ENCODE results near the gene ICAM1.
"Not testable (repeated sequence)": the region's sequence is repeated elsewhere in the genome, so short reads cannot be mapped to it uniquely, and the experiment has no call there.

Gene ICAM1

GRCh38 chr19:10274589-10274988, 3.7 kb downstream of the ICAM1 start:
- no peak for DNase-seq

- no peak for DNase-seq
These were observed 7.1 kb downstream of the ICAM1 start for GRCh38 chr19:10277795-10278589.

GRCh38 chr19:10278935-10279334, 8.0 kb downstream of the ICAM1 start:
- no peak for DNase-seq

- DNase-seq = no peak
These were observed 9.0 kb downstream of the ICAM1 start for GRCh38 chr19:10279737-10280442.

- DNase-seq = not testable (repeated sequence)
These were observed 11.1 kb downstream of the ICAM1 start for GRCh38 chr19:10282043-10282442.

- DNase-seq = no peak
These were observed 12.6 kb downstream of the ICAM1 start for GRCh38 chr19:10283301-10284064.

GRCh38 chr19:10284065-10284959, 13.4 kb downstream of the ICAM1 start:
- DNase-seq = no peak

- no peak for DNase-seq
These were observed 14.0 kb downstream of the ICAM1 start for GRCh38 chr19:10284960-10285278.

- no peak for DNase-seq
These were observed 14.5 kb downstream of the ICAM1 start for GRCh38 chr19:10285393-10285792.

- DNase-seq = no peak
These were observed 16.1 kb downstream of the ICAM1 start, which contains the start of gene ICAM4 for GRCh38 chr19:10286803-10287737. ICAM4 (plus strand) TSS chr19:10286955; CDS start chr19:10287013, 58 bp downstream.

- peak in 33 of 56 donors; percentile 6 to 75 (median 48) for DNase-seq
These were observed 17.8 kb downstream of the ICAM1 start for GRCh38 chr19:10288662-10289166.

GRCh38 chr19:10289167-10289835, 18.4 kb downstream of the ICAM1 start:
- peak in 35 of 56 donors; percentile 7 to 85 (median 51) for DNase-seq

- peak in 32 of 56 donors; percentile 6 to 86 (median 54) for DNase-seq
These were observed 19.0 kb downstream of the ICAM1 start, which contains the start of gene ICAM5 for GRCh38 chr19:10289836-10290356. ICAM5 (plus strand) TSS chr19:10289952; CDS start chr19:10290044, 92 bp downstream.

GRCh38 chr19:10290357-10290875, 19.5 kb downstream of the ICAM1 start:
- DNase-seq = peak in 3 of 56 donors; percentile 11 to 37 (median 26)

- DNase-seq = peak in 34 of 56 donors; percentile 3 to 78 (median 42)
These were observed 20.1 kb downstream of the ICAM1 start for GRCh38 chr19:10290876-10291553.

- DNase-seq = no peak
These were observed 20.8 kb downstream of the ICAM1 start for GRCh38 chr19:10291554-10292205.
